Panc1 (cell line): ENCODE results near the gene FILIP1L. TPM values are rescaled to one million over a fixed set of nuclear protein-coding genes. Genes with fewer than 3 reads are reported as not detected.

Source experiments
- ATAC-seq: fragments of 200-7000 bp; cut with Tn5 transposase; 2 replicates; pipeline ENCODE4 v1.9.1; 2020; ENCODE audit warnings: mild to moderate bottlenecking, moderate library complexity
- BruUV-seq: library from RNA; stranded (reverse); fragments of 400-500 nt; replicated peaks from 2 replicates; lab custom pipeline; 2021; lab: Mats Ljungman, UMichigan
- CTCF ChIA-PET: fragments of 300-600 bp; sonication (Branson Sonifier 250); formaldehyde crosslinking; loops from one replicate; lab custom pipeline; 2022; ENCODE audit warnings: antibody characterized with exemption; lab: Charles Lee
- POLR2A ChIA-PET: fragments of 300-600 bp; sonication (Branson Sonifier 250); formaldehyde crosslinking; loops from one replicate; lab custom pipeline; 2022; ENCODE audit warnings: antibody characterized with exemption; lab: Charles Lee
- DNase-seq: peaks from one replicate; pipeline ENCODE4 v3.0.0-alpha.2; 2010; ENCODE audit warnings: low read depth, low spot score
- H3K27ac ChIP-seq: 2 replicates; pipeline ENCODE4 v1.5.1; 2011; ENCODE audit warnings: mild to moderate bottlenecking, low read length, inconsistent platforms
- H3K27me3 ChIP-seq: fragments of 200-500 bp; sonication (Bioruptor generic); 2 replicates; pipeline ENCODE4 v1.6.0; 2014; ENCODE audit warnings: low read length, inconsistent platforms; ENCODE audit not compliant: control insufficient read depth, insufficient read depth
- H3K36me3 ChIP-seq: fragments of 200-500 bp; sonication (Bioruptor generic); 2 replicates; pipeline ENCODE4 v1.5.1; 2014; ENCODE audit warnings: inconsistent platforms, mild to moderate bottlenecking, low read length, moderate library complexity; ENCODE audit not compliant: control insufficient read depth, insufficient read depth
- H3K4me1 ChIP-seq: 2 replicates; pipeline ENCODE4 v1.5.1; 2011; ENCODE audit warnings: inconsistent platforms, mild to moderate bottlenecking, low read length, moderate library complexity; ENCODE audit not compliant: control insufficient read depth, insufficient read depth
- H3K4me3 ChIP-seq, 2 experiments: 2 replicates each; pipeline ENCODE4 v1.5.1; 2011 to 2012; ENCODE audit warnings: low read depth in 2 of 2, low read length in 2 of 2, mild to moderate bottlenecking in 2 of 2, inconsistent platforms in 1 of 2, moderate library complexity in 1 of 2
- H3K9me3 ChIP-seq: fragments of 200-500 bp; sonication (Bioruptor generic); 2 replicates; pipeline ENCODE4 v1.5.1; 2014; ENCODE audit warnings: low read depth, mild to moderate bottlenecking, inconsistent platforms, low read length, moderate library complexity; ENCODE audit not compliant: control insufficient read depth, insufficient read depth
- CTCF ChIP-seq: fragments of 450-650 bp; IDR thresholded peaks from 2 replicates; pipeline ENCODE4 v1.5.1; 2017; ENCODE audit warnings: mild to moderate bottlenecking
- POLR2AphosphoS5 ChIP-seq: IDR thresholded peaks from 2 replicates; pipeline ENCODE4 v1.6.1; 2012; ENCODE audit warnings: mild to moderate bottlenecking, low read depth, low read length, moderate library complexity
- REST ChIP-seq, 2 experiments: IDR thresholded peaks; 2 replicates each; pipeline ENCODE4 v1.6.1; 2011 to 2012; ENCODE audit warnings: low read depth in 2 of 2, control low read depth in 1 of 2, low read length in 1 of 2, mild to moderate bottlenecking in 1 of 2, moderate library complexity in 1 of 2; ENCODE audit not compliant: insufficient read depth in 1 of 2
- SIN3A ChIP-seq: IDR thresholded peaks from 2 replicates; pipeline ENCODE4 v1.6.1; 2012; ENCODE audit warnings: low read depth, mild to moderate bottlenecking, low read length, moderate library complexity, borderline replicate concordance; ENCODE audit not compliant: insufficient read depth
- TCF7L2 ChIP-seq: IDR thresholded peaks from 2 replicates; pipeline ENCODE4 v1.6.1; 2011; ENCODE audit warnings: mild to moderate bottlenecking, low read depth, low read length, inconsistent platforms
- in situ Hi-C: cut with HindIII; loops from 2 replicates; pipeline ENCODE4 v1.10.0; 2016; ENCODE audit warnings: low sequenced_read_pairs, low pct_unique_long_range_greater_than_20kb
- intact Hi-C: fragments of 100-400 bp; cut with micrococcal nuclease; formaldehyde crosslinking; loops from one replicate; pipeline ENCODE4 v1.10.0; 2022; ENCODE audit not compliant: unreplicated experiment
- total RNA-seq: library from RNA; stranded (reverse); gene quantifications from one replicate; pipeline ENCODE4 v1.2.1, GENCODE V29; 2021; ENCODE audit not compliant: unreplicated experiment

Gene FILIP1L
- total RNA-seq, 1 experiment from 2014 or later = 3.2 TPM

- ChIA-PET CTCF (no interaction called here), POLR2A (interaction anchor here (0.7 kb wide), 1 partner anchor 22 kb away, joined by 5 read pairs; no protein-coding TSS in a partner anchor)
- no peak for TF ChIP-seq SIN3A
- TF ChIP-seq TCF7L2 = no peak
- TF ChIP-seq POLR2AphosphoS5 = no peak
- no peak for TF ChIP-seq REST (IDR thresholded peaks at IDR 0.05; ENCODE audit: insufficient read depth in 1 of 2, low read depth in 2 of 2, low read length in 1 of 2)
- no peak for TF ChIP-seq CTCF
- DNase-seq (no peak), ATAC-seq (no peak)
- intact Hi-C loops = no loop called here
- no peaks in the 10 kb centered on the region for H3K36me3 ChIP-seq
- BruUV-seq = no TSS peak
- no peaks in the 10 kb centered on the region for H3K4me1 ChIP-seq
- no peak overlapping the region for H3K4me3 ChIP-seq
- H3K27ac ChIP-seq = no peak overlapping the region
- in situ Hi-C loops = no loop called here
- H3K9me3 ChIP-seq = no peaks in the 10 kb centered on the region
- H3K27me3 ChIP-seq = no peaks in the 10 kb centered on the region
Measured at GRCh38 chr3:99974989-99975388, 139.3 kb downstream of the FILIP1L start.

- Histone ChIP-seq H3K27me3 (no peaks in the 10 kb centered on the region), H3K9me3 (no peaks in the 10 kb centered on the region), H3K4me3 (no peak overlapping the region), H3K27ac (no peak overlapping the region), H3K36me3 (no peaks in the 10 kb centered on the region), H3K4me1 (no peaks in the 10 kb centered on the region)
- in situ Hi-C loops = no loop called here
- ChIA-PET CTCF (no interaction called here), POLR2A (no interaction called here)
- intact Hi-C loops = no loop called here
- DNase-seq = no peak
- ATAC-seq = no peak
- BruUV-seq = no TSS peak
- no peak for TF ChIP-seq REST (IDR thresholded peaks at IDR 0.05; ENCODE audit: insufficient read depth in 1 of 2, low read depth in 2 of 2, low read length in 1 of 2)
- 0 out of 2 replicates have a peak, but pooled peaks have one; percentile 24 for TF ChIP-seq TCF7L2
Measured at GRCh38 chr3:99972380-99973104, 141.8 kb downstream of the FILIP1L start.
